DMS 273 (cell line): ENCODE results near the gene DLG1.

Experiments used
- DNase-seq: peaks from one replicate; lab custom pipeline; 2025; ENCODE audit not compliant: unreplicated experiment; lab: John Stamatoyannopoulos, UW

DLG1 gene

DNA sequence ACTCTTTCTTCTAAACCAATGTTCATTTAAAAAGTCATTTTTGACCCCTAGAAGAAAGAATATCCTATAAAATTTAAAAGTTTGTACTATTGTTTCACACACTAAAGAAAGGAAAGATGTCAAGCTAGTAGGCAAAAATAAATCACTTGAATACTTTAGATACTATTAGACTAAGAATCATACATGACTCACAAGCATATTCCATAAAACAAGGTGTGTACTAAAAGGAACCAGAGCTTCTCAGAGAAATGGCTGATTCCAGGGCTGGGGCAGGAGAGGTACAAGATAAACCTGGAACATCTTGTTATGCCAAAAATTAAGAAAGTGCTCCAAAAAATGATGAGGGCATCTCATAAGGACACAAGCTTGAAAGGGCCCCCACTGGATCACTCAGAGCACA lies 8.7 kb downstream of the DLG1 start:
- no peak for DNase-seq

DNA sequence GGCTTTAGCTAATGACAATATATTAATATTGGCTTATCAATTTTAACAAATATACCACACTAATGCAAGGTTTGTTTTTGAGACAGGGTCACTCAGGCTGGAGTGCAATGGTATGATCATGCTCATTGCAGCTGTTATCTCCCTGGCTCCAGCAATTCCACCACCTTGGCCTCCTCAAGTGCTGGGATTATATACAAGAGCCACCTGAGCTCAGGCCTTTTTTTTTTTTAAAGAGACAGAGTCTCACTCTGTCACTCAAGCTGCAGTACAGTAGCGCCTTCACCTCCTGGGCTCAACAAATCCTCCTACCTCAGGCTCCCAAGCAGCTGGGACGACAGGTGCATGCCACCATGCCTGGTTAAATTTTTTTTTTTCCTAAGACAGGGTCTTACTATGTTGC lies 11.7 kb downstream of the DLG1 start:
- DNase-seq: no peak

DNA sequence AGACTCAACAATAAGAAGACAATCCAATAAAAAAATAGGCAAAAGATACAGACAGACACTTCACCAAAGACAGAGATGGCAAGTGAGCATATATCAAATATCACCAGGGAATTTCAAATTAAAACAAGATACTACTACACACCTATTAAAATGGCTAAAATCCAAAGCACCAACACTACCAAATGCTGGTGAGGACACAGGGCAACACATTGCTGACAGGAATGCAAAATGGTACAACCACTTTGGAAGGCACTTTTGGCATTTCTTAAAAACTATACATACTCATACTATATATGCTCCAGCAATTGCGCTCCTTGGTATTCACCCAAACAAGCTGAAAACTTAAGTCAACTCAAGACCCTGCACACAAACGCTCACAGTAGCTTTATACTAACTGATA lies 12.9 kb downstream of the DLG1 start:
- DNase-seq: no peak

DNA sequence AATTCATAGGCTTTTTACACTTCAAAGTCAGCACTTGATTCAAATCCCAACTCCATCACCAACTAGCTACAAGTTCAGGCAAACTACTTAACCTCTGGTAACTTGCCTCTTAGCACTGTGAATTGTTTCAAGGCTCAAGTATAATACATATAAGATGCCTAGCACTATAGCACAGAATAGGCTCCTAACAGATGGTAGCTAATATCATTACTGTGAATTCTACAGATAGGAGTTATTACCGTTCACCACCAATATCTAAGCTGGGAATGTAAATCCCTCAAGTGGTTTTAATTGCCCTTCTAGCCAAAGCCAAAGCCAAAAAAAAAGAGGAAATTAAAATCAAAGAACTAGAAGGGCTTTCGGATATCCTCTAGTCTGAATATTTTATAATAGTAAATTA lies 15.4 kb downstream of the DLG1 start:
- DNase-seq: peak; percentile 28

DNA sequence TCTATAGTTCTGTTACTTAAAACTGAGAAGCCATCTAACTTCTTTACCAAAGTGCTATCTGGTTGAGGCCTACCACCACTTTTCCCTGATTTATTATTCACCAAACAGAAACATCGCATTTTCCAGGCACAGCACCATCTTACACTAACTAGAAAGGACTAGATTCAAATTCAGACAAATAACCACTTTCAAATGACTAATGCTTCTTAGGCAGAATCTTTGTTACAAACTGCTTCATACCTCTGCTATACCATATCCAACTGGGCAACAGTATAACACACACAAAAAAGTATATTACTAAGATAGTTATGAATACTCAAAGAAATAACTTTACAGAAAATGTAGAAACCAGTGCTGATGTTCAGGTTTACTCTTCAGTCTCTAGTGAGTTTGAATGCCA lies 16.6 kb downstream of the DLG1 start:
- no peak for DNase-seq

DNA sequence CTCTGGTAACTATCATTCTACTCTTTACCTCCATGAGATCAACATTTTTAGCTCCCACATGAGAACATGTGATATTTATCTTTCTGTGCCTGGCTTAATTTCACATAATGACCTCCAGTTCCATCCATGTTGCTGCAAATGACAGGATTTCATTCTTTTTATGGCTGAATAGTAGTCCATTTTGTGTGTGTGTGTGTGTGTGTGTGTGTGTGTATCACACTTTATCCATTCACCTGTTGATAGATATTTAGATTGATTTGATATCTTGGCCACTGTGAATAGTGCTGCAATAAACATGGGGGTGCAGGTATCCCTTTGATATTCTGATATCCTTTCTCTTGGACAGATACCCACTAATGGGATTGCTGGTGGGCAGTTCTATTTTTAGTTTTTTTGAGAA lies 18.3 kb downstream of the DLG1 start:
- no peak for DNase-seq

DNA sequence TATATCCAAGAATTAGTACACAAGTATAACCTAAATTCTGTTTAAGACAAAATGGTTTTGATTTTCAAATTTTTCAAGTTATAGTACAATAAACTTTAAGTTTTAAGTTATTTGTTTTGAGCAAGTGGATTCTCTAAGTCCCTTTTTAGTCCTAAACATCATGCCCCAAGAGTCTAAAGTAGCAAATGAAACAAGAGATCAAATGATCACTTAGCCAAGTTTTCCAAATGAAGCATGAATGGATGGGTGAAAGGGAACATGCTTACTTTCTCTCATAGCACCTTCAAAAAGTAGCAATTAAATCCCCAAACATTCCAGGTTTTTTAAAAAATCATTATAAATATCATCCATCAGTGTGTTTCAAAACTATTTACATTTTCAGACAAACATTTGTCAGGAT lies 19.5 kb downstream of the DLG1 start:
- DNase-seq: no peak

DNA sequence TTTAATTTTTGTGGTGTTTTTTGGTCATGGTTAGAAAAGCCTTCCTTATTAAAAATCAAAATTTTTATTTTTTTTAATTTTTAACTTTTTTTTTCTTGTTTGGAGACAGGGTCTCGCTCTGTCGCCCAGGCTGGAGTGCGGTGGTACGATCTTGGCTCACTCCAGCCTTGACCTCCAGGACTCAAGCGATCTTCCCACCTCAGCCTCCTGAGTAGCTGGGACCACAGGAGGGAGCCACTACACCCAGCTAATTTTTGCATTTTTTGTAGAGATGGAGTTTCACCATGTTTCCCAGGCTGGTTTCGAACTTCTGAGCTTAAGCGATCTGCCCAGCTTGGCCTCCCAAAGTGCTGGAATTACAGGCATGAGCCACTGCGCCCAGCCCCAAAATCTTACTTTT lies 21.6 kb downstream of the DLG1 start:
- DNase-seq: peak; percentile 14

DNA sequence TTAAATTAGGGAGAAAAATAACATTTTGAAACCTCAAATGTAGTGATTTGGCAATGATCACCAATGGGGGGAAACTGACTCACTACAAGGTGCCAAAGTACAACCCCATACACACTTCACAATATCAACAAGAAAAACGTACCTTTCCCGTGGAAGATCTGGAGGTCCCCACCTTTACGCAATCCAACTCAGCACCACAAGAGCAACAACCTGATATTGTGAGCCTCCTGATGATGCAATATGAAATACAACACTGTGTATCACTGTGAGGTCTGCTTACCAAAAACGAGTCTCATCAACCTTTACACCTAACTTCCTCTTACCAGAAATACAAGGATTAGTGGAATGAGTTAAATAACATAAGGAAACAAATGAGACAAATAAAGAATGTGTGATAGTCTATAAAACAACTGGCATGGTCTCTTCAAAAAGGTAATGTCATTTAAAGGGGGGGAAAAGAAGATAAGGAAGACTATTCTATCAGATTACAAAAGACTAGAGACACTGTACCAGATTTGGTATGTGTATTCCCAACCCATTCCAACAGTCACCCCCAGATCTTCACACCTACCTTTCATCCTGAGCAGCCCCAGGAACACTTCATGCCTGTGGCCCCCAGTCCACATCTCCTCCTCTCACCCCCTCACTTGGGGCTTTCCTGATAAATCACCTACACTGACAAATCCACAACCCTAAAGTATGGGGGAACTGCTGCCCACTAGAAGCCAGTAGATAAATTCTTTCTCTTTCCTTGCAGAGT lies 27.7 kb downstream of the DLG1 start:
- DNase-seq: no peak

DNA sequence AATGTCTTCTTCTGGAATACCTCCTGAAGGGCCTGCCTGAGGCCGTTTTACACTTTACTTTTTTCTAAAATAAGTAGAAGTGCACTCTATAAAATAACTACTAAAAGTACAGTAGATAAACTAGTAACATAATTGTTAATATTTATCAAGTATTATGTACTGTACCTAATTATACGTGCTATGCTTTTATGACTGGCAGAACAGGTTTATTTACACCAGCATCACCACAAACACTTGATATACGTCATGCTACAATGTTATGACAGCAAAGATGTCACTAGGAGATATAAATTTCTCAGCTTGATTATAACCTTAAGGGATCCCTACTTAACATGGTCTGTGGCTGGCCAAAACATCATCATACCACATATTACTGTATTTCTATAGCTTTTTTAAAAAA lies 29.4 kb downstream of the DLG1 start:
- DNase-seq: no peak

DNA sequence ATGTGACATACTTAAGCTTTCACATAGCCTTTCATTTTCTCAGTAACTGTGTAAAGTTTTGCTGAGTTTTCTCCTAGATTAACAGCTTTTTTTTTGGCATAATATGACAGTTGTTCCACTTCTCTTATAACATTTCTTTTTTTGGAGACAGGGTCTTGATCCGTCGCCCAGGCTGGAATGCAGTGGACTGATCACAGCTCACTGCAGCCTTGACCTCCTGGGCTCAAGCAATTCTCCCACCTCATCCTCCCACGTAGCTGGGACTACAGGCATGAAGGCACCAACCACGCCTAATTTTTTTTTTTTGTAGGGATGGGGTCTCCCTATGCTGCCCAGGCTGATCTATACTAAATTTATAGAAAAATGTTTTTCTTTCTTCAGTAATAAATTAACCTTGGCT lies 30.1 kb downstream of the DLG1 start:
- no peak for DNase-seq

DNA sequence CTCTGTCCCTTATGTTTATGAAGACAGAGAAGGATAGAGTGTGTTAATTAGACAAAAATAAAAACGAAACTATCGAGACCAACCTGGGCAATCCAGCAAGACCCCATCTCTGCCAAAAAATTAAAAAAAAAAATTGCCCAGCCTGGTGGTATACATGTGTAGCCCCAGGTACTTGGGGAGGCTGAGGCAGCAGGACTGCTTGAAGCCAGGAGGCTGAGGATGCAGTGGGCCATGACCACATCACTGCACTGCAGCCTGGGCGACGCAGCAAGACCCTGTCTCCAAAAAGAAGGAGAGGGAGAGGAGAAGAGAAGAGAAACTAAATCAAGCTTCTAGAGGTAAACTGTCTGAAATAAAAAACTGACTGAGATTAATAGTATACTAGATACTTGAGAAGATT lies 32.1 kb downstream of the DLG1 start:
- DNase-seq: no peak

DNA sequence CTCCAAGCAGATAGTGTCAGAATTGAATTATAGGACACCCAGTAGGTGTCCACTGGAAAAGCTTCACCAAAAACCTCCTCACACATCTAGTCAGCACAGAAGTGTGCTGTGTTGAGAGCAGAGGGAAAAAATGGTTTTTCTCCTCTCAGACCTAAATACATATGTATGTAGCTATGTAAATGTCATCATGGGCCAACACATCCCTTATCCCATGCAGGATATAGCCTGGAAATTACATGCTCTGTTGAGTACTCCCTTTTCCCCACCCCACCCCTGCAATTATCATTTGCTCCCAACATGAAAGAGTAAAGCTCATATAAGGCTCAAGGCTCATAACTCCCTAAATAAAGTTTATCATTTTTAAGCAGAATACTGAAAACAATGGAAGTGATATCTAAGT lies 35.7 kb downstream of the DLG1 start:
- DNase-seq: no peak

DNA sequence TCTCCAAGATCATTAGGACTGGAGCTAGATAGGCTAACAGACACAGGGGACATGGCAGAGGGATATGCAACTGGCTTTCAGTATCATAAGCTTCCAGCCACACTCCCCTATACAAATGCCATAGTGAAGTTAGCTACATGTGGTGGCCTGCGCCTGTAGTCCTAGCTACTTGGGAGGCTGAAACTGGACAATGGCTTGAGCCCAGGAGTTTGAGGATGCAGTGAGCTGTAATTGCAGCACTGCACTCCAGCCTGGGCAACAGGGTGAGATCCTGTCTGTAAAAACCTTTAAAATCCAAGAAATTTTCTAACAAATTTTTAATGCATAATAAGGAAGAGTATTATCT lies 37.3 kb downstream of the DLG1 start:
- no peak for DNase-seq

DNA sequence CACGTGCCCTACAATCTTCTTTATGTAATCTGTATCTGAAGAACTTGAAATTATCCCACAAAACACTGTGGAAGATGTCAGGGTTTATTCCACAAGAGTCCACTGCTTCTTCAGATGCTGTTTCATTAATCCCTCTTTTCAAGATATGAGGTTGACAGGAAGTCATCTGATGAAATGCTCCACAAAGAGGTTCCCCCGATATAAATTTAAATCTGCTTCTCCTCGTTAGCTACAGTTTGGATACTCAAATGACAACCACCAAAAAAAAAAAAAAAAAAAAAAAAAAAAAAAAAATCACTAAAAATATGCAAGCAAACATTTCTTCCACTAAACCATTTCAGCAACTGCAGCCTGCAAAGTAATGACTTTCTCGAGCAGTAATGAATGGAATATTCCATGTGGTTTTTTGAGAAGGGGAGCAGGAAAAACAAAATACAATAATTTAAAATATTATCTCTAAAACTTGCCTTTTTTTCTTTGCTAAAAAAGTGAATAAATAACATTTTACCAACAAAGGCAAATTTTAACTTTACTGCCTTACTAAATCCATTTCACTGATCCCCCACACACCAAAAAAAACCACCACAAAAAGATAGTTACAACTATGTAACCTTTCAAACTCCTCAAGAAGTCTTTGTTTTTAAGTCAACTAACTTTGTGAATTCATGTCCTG lies 37.8 kb downstream of the DLG1 start:
- no peak for DNase-seq

DNA sequence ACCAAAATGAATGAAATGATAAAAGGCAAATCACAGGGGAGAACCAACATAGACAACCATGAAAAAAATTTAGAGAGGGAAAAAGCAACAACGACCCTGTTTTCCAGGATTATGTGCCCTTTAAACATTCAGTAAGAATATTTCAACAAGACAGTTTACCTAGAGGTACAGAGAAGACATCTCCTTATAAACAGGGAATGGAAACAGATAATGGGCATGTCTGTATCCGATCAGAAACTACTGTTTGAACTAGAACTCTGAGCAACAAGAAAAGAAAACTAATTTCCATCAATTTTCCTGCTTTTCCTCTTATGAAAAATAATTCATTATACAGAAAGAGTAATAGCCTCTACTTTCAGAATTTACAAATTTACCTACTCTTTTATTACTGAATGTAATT lies 39.3 kb downstream of the DLG1 start:
- no peak for DNase-seq

DNA sequence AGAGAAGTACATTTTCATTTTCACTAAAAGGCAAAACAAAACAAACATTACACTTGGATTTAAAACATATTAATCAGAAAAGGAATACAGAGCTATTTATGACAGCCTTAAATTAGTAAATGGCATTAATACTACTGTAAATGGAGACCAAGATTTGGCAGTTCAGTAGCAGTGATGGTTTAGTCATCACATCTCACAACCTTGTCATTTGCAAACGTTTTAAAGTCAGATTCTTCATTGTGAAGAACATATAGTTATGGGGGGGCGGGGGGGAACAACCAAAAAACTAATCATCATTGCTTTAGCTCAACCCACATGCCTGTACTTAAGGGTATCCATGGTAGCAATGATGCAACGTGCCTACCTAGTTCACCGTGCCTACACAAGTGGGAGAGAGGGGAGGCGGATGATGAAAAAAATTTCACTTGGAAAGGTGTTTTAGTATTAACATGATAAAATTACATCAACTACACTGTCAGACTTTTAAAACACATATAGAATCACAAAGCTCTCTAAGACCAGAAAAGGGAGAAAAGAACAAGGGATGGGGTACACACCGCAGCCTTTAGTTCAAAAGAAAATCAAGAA lies 40.1 kb downstream of the DLG1 start:
- no peak for DNase-seq

DNA sequence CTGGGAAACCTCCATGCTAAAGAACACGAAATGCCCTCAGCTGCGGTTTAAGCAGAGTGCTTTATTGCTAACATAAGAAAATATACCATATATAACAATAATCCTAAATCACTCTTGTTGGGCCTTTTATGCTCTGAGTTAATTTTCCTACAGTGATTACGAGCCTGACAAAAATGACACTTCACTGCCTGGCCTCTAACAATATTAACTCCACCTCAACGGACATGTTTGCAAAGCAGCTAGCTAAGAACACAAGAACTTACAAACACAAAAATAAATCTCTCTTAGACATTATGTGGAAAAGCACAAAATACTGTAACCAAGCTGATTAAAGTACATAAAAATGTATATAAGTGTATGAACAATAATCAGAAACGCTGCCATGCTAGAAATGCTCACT lies 40.7 kb downstream of the DLG1 start:
- no peak for DNase-seq

DNA sequence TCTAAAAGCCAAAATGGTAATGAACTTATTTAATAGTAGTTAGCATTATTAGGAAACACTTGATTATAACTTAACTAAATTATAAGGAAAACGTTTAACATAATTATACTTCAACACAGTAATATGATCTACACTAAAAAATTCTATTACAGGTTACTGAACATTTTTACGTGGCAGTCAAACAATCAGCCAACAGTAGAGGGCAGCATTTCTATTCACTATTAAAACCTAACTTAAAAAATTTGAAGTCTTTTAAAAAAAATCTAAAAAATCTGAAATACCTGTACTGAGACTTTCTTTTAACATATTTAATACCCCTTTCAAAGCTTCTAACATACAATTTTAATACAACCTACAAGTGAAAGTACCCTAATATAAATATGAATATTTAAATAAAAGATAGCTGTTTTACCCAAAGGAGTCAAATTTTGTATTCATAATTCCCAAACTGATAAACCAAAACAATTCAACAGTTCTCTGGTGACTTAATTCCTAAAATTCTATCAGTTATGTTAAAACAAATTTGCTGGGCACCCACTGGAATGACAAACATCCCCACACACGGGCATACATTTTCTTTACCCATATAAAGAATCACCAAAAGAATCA lies 41.5 kb downstream of the DLG1 start:
- DNase-seq: peak; percentile 79

DNA sequence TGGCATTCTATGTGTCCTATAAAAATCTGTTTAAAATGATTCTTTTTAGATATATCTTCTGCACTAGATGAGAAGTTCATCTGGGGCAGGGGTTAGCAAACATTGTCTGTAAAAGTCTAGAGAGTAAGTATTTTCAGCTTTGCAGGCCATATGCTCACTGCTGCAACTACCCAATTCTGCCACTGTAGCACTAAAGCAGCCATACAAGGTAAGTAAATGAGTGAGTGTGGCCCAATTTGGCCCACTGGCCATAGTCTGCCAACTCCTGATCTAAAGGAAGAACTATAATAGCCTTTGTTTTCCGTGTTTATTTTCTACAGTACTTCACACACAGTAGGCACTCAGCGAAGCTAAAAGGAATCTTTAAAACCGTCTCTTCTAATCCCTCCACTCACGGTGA lies 42.3 kb downstream of the DLG1 start:
- DNase-seq: no peak

DNA sequence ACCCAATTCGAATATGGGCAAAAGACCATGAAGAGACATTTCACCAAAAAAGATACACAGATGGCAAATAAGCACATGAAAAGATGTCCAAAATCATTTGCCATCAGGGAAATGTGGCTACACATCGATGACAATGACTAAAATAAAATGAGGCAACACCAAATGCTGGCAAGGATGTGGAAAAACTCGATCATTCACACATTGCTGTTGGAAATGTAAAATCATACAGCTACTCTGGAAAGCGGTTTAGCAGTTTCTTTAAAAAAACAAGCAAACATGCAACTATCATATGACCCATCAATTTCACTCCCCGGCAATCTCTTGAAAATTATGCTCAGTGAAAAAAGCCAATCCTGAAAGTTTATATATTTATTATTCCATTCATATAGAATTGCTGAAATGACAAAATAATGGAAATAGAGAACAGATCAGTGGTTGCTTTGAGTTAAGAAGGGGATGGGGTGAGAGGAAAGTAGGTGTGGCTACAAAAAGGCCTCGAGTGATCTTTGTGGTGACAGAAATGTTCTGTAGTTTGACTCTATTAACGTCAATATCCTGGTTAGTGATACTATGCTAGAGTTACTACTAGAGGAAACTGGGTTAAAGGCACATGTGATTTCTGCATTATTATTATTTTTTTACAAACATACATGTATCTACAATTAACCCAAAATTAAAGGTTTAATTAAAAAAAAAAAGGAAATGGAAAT lies 45.0 kb downstream of the DLG1 start:
- no peak for DNase-seq

DNA sequence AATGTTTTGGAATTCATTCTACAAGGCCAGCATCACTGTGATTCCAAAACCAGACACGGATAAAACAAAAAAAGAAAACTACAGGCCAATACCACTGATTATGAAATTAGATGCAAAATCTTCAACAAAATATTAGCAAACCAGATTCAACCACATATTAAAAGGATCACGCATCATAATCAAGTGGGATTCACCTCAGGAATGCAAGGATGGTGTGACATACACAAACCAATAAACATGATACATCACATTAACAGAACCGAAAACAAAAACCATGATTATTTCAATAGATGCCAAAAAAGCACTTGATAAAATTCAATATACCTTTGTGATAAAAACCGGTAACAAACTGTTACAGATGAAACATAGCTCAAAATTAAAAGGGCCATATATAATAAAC lies 48.9 kb downstream of the DLG1 start:
- no peak for DNase-seq
